Kasumi-1 (cell line): Measurements from ENCODE around the gene DSEL.

Experiments used
- DNase-seq, 2 experiments: peaks; one replicate each; lab custom pipeline; 2025; lab: John Stamatoyannopoulos, UW

DSEL gene

DNA sequence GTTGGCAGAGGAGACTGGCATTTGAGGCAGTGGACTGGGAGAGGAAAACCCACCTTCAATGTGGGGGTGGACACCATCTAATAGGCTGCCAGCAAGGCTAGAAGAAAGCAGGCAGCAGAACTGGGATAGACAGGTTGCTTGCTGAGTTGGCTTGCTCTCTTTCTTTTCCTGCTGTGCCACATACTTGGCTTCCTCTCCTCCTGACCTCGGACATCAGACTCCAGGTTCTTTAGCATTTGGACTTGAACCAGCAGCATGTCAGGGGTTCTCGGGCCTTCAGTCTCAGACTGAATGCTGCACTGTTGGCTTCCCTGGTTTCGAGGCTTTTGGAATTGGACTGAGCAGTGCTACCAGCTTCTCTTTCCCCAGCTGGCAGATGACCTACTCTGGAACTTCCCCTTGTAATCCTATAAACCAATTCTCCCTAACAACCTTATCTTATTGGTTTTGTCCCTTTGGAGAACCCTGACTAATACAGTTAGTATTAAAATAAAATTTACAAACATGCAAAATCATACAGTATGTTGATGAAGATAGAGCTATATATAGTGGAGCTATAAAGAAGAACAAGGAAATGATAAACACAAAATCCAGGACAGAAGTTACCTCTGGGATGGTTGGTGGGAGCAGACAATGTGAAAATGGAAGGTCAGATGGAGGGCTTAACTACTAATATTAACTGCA is 15.9 kb downstream of the DSEL start:
- no peak for DNase-seq

DNA sequence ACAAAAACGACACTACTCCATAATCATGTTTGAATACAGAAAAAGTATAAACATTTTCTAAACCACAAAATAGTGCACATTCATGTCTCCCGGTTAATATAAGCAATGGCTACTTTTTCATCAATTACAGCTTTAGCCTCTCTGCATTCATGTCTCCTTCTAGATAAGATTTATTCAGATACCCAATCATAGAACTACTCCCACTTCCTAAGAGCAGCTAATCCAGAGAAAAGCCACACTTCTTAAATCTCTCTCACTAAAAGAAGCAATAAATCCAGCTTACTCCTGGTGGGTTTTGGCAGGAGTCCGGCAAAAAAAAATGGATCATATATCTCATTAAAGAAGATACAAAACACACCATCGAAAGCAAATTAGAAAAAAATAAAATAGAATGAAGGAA is 20.1 kb downstream of the DSEL start:
- DNase-seq: no peak

DNA sequence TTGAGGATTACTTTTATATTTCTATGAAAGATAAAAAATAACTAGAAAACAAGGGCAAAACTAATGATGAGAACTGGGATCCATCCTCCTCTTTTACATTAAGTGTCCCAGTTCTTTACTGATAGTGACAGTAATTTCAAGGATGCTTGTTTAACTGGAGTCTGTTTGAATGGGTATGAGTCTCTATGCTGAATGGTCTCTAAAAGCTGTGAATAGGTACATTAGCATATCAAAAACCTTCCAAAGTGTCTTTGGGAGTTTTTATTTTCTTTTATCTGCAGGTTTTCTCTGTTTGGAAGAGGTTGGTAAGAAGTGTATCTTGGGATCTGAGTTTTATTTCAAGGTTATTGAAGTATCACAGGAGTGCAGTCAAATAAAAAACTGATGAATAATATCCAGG is 30.0 kb downstream of the DSEL start:
- DNase-seq: no peak

DNA sequence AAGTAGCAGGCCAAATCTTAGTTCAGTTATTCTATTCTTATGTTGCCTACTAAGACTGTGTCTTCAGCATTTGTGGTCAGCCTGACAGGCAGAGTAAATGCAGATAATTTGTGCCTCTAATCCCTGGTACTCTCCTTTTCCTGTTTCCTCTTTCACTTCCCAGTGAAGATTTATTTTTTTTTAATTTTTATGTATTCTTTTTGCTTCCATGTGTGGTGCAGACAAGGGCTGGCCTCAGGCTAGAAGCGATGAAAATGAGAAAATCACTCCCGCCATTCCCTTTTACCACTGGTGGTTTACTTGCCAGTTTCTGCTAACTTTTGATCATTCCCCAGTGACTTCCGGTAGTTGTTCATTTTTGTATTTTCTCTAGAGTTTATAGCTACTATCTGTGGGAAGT is 30.9 kb downstream of the DSEL start:
- no peak for DNase-seq

DNA sequence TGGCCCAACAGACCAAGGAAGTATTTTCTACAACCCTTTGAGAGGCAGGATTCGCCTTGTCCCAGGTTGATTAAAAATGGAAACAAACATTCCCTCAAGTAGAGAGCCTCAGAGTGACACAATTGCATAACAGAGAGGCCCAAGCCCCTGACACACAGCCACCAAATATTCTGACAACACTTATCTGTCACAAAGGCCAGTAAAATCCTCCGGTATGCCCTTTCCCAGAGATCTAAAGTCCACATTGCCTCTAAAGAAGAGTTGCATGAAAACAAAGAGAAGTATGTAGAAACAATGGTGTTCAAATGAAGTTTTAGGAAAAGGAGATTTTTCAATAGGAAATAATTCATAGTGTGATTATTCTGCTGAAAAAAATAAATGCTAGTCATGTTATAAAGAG is 32.1 kb downstream of the DSEL start:
- no peak for DNase-seq

DNA sequence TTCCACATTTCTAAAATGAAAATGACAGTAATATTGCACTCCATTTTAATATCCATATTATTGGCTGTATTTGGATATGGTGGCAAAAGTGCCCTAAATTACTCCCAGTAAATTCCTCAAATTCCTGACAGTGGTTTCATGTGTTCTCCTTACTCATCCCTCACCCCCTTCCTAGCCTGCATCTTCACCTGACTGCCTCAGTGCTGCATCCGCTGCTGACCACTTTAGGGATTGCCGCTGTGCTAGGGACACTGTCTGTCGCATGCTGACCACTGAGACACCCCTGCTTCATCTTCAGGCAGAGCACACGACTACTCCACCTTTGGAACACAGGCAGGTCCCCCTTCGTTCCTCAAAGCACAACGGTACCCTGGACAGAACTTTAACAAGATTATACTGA is 32.6 kb downstream of the DSEL start:
- DNase-seq: no peak

DNA sequence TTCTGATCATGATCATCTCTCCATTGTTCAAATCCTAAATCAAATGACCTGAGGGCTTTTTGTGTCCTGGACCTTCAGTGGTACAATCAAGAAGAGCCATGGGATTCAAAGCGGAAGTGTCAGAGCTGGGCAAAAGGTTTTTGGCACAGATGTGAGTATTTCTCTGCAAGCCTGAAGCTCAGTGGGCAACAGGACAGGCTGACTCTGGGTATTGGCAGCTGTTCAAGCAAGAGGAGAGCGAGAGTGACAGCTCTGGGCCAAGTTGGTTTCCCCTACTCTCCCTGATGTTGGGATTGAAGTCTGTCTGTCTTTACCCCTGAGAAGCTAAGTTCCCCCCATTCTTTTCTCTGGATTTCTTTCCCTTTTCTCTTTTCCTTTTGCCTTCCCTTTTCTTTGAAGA is 33.3 kb downstream of the DSEL start:
- no peak for DNase-seq

DNA sequence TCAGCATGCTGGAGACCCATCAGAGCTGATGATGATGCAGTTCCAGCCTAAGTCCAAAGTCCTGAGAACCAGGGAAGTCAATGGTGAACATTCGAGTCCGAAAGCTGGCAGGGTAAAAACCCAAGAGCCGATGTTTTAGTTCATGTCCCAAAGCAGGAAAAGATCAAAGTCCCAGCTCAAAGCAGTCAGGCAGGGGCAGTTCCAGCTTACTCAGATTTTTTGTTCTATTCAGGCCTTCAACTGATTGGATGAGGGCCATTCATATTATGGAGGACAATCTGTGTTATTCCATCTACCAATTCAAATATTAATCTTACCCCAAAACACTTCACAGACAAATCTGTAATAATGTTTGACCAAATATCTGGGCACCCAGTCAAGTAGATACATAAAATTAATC is 38.3 kb downstream of the DSEL start:
- no peak for DNase-seq

DNA sequence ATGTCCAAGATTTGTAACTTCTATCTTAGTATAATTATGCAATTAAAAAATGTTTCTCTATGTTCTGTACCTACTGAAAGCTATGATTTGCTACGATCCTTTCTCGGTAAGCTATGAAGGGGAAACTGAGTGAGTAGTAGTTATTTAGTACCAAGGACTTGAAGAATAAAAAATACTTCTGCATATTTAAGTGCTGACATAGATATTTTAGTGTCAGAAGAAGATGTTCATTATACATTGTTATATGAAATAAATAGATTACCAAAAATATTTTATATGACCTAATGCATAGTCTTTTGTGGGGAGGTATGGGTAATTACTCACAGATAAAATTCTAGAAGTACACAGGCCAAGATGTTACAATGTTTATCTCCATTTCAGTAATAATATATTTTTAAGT is 39.0 kb downstream of the DSEL start:
- DNase-seq: no peak

DNA sequence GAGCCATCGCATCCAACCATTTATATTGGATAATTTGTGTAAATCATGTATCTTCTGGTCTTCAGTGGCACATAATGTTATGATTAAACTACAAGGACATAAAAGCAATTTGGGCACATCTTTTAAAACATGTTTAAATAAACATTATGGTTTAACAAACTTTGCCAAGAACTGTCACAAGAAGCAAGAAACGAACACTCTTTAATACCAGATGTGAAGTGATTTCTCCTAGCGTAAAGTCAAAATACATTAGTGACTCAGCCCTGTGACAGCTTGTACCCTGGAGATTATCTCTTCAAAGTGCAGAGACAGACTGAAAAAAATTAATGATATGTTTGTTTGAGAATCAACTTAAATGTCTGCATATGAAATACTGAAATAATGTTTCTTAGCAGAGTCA is 39.9 kb downstream of the DSEL start:
- DNase-seq: no peak

DNA sequence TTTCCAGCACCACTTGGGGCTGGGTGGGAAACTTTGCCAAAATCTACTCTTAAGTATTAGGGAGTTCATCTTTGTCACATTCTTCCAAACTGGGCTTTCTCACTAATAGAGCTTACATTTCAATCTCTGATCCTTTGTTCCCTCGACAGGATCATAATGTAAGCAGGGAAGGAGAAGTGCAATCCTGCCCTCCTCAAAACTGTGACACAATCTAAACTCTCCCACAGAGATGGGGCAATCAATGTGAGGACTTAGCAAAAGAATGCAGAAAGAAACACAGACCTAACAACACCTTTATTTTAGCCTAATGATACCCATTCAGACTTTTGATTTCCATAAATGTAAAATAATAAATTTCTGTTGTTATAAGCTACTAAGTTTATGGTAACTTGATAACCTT is 40.8 kb downstream of the DSEL start:
- no peak for DNase-seq

DNA sequence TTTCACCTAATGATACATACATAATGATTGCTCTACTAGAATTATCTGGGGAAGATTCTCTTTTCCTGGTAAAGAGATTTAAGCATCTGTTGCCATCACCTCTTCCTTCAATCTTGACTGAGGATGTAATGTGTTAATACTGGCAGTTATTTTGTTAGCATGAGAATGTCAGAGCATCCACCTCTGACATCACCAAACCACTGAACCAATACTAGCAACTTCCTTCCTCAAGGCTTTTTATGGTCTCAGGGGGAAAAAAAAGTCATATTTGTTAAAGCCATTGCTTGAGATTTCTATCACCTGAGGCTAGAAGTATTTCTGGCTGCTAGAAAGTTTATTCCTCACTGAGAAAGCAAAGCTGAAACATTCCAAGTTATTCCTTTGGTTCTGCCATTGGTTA is 48.5 kb downstream of the DSEL start:
- DNase-seq: peak in 1 of 2 experiments; percentile 12

DNA sequence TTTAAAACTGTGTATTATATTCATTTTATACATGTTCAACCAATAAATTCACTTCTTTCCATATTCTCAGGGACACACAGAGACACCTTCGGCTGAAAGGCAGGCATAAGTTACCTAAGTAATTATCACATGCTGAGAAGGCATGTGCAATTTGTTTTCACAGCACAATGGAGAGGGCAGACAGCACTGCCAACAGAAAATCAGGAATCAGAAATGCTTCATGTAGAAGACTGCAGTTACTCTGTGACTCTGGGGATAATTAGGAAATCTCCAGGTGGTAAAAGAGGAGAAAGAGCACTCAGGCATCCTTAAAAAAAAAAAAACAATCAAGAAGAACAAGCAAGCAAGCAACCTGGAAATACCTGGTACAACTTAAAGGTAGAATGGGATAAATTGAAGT is 49.3 kb downstream of the DSEL start:
- no peak for DNase-seq

DNA sequence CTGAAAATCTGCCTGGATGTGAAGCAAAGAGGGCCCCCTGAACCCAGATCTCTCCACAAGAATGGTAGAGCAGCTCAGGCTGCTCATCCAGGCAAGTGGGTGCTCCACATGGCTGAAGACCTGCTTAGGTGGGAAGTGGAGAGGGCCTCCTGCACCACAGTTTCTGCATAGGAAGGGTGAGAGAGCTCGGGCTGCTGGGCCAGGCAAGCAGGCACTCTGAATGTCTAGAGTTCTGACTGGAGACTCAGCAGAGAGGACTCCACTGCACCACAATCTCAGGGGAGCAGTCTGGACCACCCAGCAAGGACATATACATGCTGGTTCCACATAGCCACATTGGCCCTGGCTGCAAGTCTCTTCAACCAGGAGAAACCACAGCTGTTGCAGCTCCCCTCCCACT is 52.0 kb downstream of the DSEL start:
- no peak for DNase-seq

DNA sequence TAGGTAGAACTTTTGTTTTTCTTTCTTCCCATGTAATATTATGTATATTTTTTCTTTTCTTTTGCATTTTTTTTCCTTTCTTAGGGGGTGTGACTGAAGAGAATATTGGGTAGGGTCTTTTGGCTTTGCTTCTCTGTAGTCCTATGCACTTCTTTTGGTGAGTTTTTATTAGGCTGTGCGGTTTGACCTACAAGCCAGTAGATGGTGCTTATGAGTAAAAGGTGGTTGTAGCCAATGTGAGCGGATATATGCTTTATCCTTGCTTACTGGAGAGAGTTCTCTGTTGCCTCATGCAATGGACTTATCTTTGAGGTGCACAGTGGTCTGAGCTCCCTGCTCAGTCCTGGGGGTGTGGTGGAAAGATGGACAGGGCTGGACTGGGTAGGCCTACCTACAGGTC is 52.7 kb downstream of the DSEL start:
- DNase-seq: peak; percentile 30 to 56

DNA sequence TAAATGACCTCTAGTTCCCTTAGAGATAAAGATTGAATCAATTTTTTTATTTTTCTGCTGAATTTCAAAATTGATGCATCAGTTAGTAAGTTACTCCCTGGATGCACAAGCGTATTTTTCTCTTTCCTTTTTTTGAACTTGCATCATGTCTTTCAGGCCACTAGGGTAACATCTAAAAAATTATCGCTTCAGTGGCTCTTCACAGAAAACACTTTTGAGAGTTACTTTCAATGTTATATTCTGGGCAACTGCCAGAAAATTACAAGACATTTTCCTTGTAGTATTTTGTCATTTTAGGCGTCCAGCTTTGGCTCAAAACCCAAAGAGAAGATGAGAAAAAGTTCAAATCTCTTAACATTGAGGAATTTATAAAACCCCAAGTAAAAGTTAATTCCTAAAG is 59.8 kb downstream of the DSEL start:
- DNase-seq: peak; percentile 4 to 5
